IPS-20b (cell line): ENCODE measurements around the gene ZNF19.

Experiments used
- H3K27ac ChIP-seq: one replicate; pipeline ENCODE4 v1.5.1; 2013; ENCODE audit warnings: low read length
- H3K27me3 ChIP-seq: 2 replicates; pipeline ENCODE4 v1.6.1; 2013; ENCODE audit warnings: mild to moderate bottlenecking, low read length, inconsistent platforms; ENCODE audit not compliant: insufficient read depth
- H3K36me3 ChIP-seq: 2 replicates; pipeline ENCODE4 v1.6.1; 2013; ENCODE audit warnings: low read depth, mild to moderate bottlenecking, inconsistent platforms, low read length, moderate library complexity; ENCODE audit not compliant: insufficient read depth
- H3K4me1 ChIP-seq: 2 replicates; pipeline ENCODE4 v1.6.1; 2013; ENCODE audit warnings: mild to moderate bottlenecking, control low read depth, inconsistent platforms, low read length, moderate library complexity; ENCODE audit not compliant: insufficient read depth
- H3K4me3 ChIP-seq: 2 replicates; pipeline ENCODE4 v1.5.1; 2013; ENCODE audit warnings: mild to moderate bottlenecking, low read length, inconsistent platforms
- H3K9ac ChIP-seq: 2 replicates; pipeline ENCODE4 v1.6.1; 2013; ENCODE audit warnings: low read depth, mild to moderate bottlenecking, inconsistent platforms, low read length, moderate library complexity
- H3K9me3 ChIP-seq: 2 replicates; pipeline ENCODE4 v1.6.1; 2013; ENCODE audit warnings: mild to moderate bottlenecking, low read depth, low read length, inconsistent platforms; ENCODE audit not compliant: insufficient read depth

ZNF19 gene

DNA sequence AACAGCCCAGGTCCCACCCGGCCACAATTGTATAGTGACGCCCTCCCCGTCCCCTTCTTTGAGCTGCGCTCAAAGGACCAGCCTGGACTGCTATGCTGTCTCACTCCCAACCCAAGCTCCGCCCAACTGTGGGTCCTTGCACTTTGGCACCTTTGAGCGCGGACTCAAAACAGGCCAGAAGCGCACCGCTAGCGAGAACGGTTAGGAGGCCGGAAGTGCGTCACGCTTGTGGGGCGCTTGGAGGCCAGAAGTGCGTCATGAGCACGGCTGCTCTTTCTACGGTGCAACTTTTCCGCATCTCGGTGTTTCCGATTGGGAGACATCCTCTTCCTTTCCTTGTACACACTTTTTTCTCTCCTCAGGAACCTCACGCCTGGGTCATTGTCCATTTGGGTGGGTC lies at the start of gene ZNF19:
Gene ZNF19, minus strand, starts transcription at position 203 of the 400 bp plus-strand sequence. CDS start 7,210 bp downstream, outside the sequence.
- Histone ChIP-seq H3K4me3 (no peak within 1 kb of the TSS), H3K36me3 (no peaks in the 10 kb centered on the region), H3K9me3 (no peaks in the 10 kb centered on the region), H3K4me1 (peaks cover 3% of the 10 kb centered on the region; the same call in 1 of the 2 replicates), H3K27me3 (peaks cover 4% of the 10 kb centered on the region; the same call in 1 of the 2 replicates), H3K27ac (no peak within 1 kb of the TSS), H3K9ac (no peak within 1 kb of the TSS)

DNA sequence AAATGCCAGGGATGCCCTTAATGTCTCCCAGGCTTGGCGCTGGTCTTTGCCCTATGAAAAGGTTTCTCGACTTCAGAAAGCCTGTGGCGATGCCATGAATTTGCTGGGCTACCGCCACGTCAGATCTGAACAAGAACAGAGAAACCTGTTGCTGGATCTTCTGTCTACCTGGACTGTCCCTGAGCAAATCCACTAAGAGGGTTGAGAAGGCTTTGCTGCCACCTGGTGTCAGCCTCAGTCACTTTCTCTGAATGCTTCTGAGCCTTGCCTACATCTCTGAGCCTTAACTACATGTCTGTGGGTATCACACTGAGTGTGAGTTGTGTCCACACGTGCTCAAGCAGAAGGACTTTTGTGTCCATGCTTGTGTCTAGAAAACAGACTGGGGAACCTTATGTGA lies 48.5 kb upstream of the ZNF19 start:
- H3K4me3 ChIP-seq: no peak overlapping the region
- no peak overlapping the region for H3K9ac ChIP-seq
- no peak overlapping the region for H3K27ac ChIP-seq
- H3K9me3 ChIP-seq: no peaks in the 10 kb centered on the region
- no peaks in the 10 kb centered on the region for H3K4me1 ChIP-seq
- no peaks in the 10 kb centered on the region for H3K27me3 ChIP-seq
- no peaks in the 10 kb centered on the region for H3K36me3 ChIP-seq

DNA sequence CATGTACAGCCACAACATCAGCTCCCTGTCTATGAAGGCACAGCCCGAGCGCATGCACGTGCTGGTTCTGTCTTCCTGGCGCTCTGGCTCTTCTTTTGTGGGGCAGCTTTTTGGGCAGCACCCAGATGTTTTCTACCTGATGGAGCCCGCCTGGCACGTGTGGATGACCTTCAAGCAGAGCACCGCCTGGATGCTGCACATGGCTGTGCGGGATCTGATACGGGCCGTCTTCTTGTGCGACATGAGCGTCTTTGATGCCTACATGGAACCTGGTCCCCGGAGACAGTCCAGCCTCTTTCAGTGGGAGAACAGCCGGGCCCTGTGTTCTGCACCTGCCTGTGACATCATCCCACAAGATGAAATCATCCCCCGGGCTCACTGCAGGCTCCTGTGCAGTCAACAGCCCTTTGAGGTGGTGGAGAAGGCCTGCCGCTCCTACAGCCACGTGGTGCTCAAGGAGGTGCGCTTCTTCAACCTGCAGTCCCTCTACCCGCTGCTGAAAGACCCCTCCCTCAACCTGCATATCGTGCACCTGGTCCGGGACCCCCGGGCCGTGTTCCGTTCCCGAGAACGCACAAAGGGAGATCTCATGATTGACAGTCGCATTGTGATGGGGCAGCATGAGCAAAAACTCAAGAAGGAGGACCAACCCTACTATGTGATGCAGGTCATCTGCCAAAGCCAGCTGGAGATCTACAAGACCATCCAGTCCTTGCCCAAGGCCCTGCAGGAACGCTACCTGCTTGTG lies 47.8 kb upstream of the ZNF19 start:
- no peaks in the 10 kb centered on the region for H3K27me3 ChIP-seq
- H3K4me3 ChIP-seq: no peak overlapping the region
- H3K9me3 ChIP-seq: no peaks in the 10 kb centered on the region
- H3K27ac ChIP-seq: no peak overlapping the region
- H3K9ac ChIP-seq: no peak overlapping the region
- no peaks in the 10 kb centered on the region for H3K36me3 ChIP-seq
- no peaks in the 10 kb centered on the region for H3K4me1 ChIP-seq

DNA sequence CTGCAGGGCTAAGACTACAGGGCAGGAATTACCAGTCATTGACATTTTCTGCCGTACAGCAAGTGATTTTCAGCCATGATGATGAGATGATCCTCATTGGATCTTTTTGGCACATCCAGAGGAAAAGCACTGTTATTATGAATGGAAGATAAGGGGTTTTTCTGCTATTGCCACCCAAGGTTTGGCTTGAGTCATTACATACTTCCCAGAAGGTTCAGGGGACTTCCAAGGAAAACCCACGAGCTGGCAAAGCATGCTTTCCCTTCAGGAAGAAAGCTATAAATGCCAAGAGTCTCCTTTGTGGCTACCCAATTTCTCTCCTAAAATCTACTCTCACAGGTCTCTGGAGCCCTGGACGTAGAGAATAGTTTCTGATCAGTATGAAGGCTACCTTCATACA lies 43.2 kb upstream of the ZNF19 start:
- Histone ChIP-seq H3K4me3 (no peak overlapping the region), H3K27me3 (no peaks in the 10 kb centered on the region), H3K9ac (no peak overlapping the region), H3K36me3 (no peaks in the 10 kb centered on the region), H3K9me3 (no peaks in the 10 kb centered on the region), H3K4me1 (no peaks in the 10 kb centered on the region), H3K27ac (no peak overlapping the region)

DNA sequence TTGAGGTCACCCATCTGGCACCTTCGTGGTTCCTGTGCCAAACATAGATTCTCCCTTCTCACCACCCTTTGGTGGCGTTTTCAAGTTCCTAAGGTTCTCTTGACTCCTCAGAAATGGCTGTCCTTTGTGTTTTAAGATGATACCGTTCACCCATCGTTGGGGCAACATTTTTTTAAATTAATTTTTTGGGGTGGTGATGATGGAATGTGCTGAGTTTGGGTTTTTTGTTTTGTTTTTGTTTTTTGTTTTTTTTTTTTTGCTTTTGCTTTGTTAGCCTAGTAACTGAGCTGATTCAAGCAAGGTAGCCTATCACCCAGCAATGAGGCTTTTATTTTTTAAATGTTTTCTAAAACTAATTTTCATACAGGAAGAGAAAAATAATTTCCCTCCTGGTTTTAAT lies 39.7 kb upstream of the ZNF19 start:
- Histone ChIP-seq H3K27me3 (no peaks in the 10 kb centered on the region), H3K4me3 (no peak overlapping the region), H3K36me3 (no peaks in the 10 kb centered on the region), H3K9ac (no peak overlapping the region), H3K4me1 (peaks cover 20% of the 10 kb centered on the region), H3K9me3 (no peaks in the 10 kb centered on the region), H3K27ac (no peak overlapping the region)

DNA sequence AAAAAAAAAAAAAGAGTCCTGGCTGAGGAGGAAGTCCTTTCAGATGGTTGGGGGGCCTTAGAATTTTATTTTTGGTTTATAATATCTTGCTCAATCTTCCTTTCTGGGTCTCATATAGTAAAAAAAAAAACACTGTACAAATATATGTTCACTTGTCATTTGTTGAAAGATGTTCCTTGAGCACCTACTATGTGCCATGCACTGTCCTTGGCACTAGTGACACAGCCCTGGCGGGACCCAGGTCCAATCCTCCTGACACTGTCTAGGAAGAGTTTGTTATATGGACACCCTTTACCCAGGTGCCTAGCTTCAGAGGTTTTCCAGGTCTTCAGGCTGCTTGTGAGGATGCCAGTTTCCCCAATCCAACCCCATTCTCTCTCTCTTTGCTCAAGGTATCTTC lies 39.1 kb upstream of the ZNF19 start:
- Histone ChIP-seq H3K4me3 (no peak overlapping the region), H3K4me1 (peaks cover 22% of the 10 kb centered on the region), H3K9me3 (no peaks in the 10 kb centered on the region), H3K9ac (no peak overlapping the region), H3K27ac (no peak overlapping the region), H3K36me3 (no peaks in the 10 kb centered on the region), H3K27me3 (no peaks in the 10 kb centered on the region)

GRCh38 chr16:71526111-71526631 lies 37.0 kb upstream of the ZNF19 start, which contains the start of gene CHST4:
Gene CHST4 (plus strand): TSS chr16:71526426. CDS start chr16:71536678, 10,252 bp downstream.
- peak within 1 kb of the TSS; percentile 73 for H3K27ac ChIP-seq
- peak within 1 kb of the TSS; percentile 88 for H3K9ac ChIP-seq
- peaks cover 22% of the 10 kb centered on the region for H3K4me1 ChIP-seq
- no peaks in the 10 kb centered on the region for H3K9me3 ChIP-seq
- peak within 1 kb of the TSS; percentile 67 for H3K4me3 ChIP-seq
- no peaks in the 10 kb centered on the region for H3K27me3 ChIP-seq
- no peaks in the 10 kb centered on the region for H3K36me3 ChIP-seq

DNA sequence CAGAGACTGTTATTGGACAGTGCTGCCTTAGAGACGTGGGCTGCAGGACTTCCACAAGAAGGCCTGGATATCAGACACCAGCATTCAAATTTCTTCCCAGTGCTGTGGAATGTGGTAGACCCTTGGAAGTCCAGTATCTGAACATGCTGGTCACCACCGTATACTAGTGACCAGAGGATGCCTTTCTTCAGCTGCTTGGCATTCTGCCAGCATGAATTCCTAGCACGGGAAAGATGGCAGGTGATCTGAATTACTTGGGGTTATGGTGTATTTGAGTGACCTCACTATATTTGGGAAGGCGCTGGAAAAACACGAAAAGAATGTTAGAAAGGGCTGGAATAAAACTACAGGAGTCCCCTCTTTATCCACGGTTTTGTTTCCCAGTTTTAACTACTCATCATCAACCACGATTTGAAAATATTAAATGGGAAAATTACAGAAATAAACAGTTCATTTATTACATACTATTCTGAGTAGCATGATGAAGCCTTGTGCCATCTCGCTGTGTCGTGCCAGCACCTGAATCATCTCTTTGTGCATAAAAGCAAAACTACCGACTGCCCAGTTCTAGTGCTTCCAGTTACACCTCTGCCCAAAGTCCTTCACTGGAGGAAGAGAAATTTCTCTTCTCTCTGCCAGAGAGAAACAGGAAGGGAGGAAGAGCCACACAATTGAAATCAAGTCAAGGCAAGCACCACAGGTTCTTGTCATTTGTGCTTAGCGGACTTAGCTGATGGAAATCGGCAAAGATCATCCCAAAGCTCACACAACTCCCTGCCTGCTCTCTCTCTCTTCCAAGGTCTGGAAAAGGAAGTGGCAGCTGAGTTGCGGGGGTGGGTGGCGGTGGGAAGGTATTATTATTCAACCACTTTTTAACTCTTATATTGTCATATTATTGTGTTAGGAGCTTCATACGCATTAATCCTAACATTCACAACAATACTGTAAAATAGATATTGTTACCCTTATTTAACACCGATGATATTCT lies 35.7 kb upstream of the ZNF19 start:
- peak overlapping the region; percentile 67 for H3K4me3 ChIP-seq
- H3K27ac ChIP-seq: no peak overlapping the region
- peaks cover 22% of the 10 kb centered on the region for H3K4me1 ChIP-seq
- no peaks in the 10 kb centered on the region for H3K27me3 ChIP-seq
- H3K9me3 ChIP-seq: no peaks in the 10 kb centered on the region
- no peaks in the 10 kb centered on the region for H3K36me3 ChIP-seq
- H3K9ac ChIP-seq: peak overlapping the region; percentile 88; the same call in 1 of the 2 replicates

GRCh38 chr16:71520550-71520949 lies 31.4 kb upstream of the ZNF19 start:
- H3K27ac ChIP-seq: no peak overlapping the region
- no peaks in the 10 kb centered on the region for H3K9me3 ChIP-seq
- H3K9ac ChIP-seq: no peak overlapping the region
- no peaks in the 10 kb centered on the region for H3K36me3 ChIP-seq
- H3K4me3 ChIP-seq: no peak overlapping the region
- no peaks in the 10 kb centered on the region for H3K27me3 ChIP-seq
- peaks cover 13% of the 10 kb centered on the region for H3K4me1 ChIP-seq

GRCh38 chr16:71515026-71515425 lies 25.9 kb upstream of the ZNF19 start:
- Histone ChIP-seq H3K9me3 (peaks cover 8% of the 10 kb centered on the region; the same call in 1 of the 2 replicates), H3K4me1 (peaks cover 5% of the 10 kb centered on the region; the same call in 1 of the 2 replicates)

DNA sequence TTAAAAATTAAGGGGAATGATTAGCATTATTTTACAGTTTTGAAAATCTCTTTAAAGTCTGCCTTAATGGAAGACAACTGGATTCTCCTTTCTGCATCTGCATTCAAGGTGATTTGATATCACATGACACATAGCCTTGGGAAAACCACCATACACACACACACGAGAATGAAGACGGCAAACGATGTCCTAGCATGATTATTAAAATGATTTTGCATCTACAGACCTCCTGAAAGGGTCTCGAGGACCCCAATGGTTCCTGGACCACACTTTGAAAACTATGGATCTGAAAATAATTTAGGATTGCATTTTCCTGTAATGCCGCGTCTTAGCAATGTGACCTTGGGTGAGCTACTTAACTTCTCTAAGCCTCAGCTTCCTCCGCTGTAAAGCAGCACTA lies 25.4 kb upstream of the ZNF19 start:
- peaks cover 8% of the 10 kb centered on the region; the same call in 1 of the 2 replicates for H3K9me3 ChIP-seq
- H3K9ac ChIP-seq: no peak overlapping the region
- H3K27ac ChIP-seq: no peak overlapping the region
- peaks cover 5% of the 10 kb centered on the region; the same call in 1 of the 2 replicates for H3K4me1 ChIP-seq
- no peak overlapping the region for H3K4me3 ChIP-seq
- no peaks in the 10 kb centered on the region for H3K36me3 ChIP-seq
- H3K27me3 ChIP-seq: no peaks in the 10 kb centered on the region

More at GRCh38 chr16:71515026-71515425, 25.9 kb upstream of the ZNF19 start:
- no peak overlapping the region for H3K4me3 ChIP-seq
- no peak overlapping the region for H3K27ac ChIP-seq
- no peaks in the 10 kb centered on the region for H3K36me3 ChIP-seq
- H3K27me3 ChIP-seq: no peaks in the 10 kb centered on the region
- no peak overlapping the region for H3K9ac ChIP-seq
